Neural progenitor cell (in vitro differentiated cells): Measurements from ENCODE around the gene PPP2R2C. TPM values are rescaled to one million over a fixed set of nuclear protein-coding genes. Genes with fewer than 3 reads are reported as not detected.

Experiments
- DNase-seq: peaks from one replicate; pipeline ENCODE4 v3.0.0-alpha.2; 2016; ENCODE audit warnings: low spot score
- H2AFZ ChIP-seq: fragments of 200-600 bp; sonication (generic); replicated peaks from 2 replicates; pipeline ENCODE4 v1.6.1; 2016; ENCODE audit warnings: antibody characterized with exemption
- H3F3A ChIP-seq: fragments of 200-600 bp; sonication (generic); 2 replicates; pipeline ENCODE4 v1.6.1; 2016; ENCODE audit warnings: antibody characterized with exemption, low read depth
- H3K27ac ChIP-seq: fragments of 200-600 bp; sonication (generic); 2 replicates; pipeline ENCODE4 v1.5.1; 2016; ENCODE audit warnings: mild to moderate bottlenecking
- H3K27me3 ChIP-seq: fragments of 200-600 bp; sonication (generic); 2 replicates; pipeline ENCODE4 v1.6.1; 2016; ENCODE audit warnings: mild to moderate bottlenecking, moderate library complexity
- H3K36me3 ChIP-seq: fragments of 200-600 bp; sonication (generic); 2 replicates; pipeline ENCODE4 v1.5.1; 2016
- H3K4me1 ChIP-seq: fragments of 200-600 bp; sonication (generic); 2 replicates; pipeline ENCODE4 v1.6.1; 2016; ENCODE audit warnings: mixed run types
- H3K4me2 ChIP-seq: fragments of 200-600 bp; sonication (generic); 2 replicates; pipeline ENCODE4 v1.6.1; 2016
- H3K4me3 ChIP-seq: fragments of 200-600 bp; sonication (generic); 2 replicates; pipeline ENCODE4 v1.5.1; 2016
- H3K79me2 ChIP-seq: fragments of 200-600 bp; sonication (generic); 2 replicates; pipeline ENCODE4 v1.6.1; 2016; ENCODE audit warnings: low read depth
- H3K9ac ChIP-seq: fragments of 200-600 bp; sonication (generic); 2 replicates; pipeline ENCODE4 v1.6.1; 2016
- H3K9me3 ChIP-seq: fragments of 200-600 bp; sonication (generic); 2 replicates; pipeline ENCODE4 v1.5.1; 2016; ENCODE audit warnings: low read depth
- H4K20me1 ChIP-seq: fragments of 200-600 bp; sonication (generic); 2 replicates; pipeline ENCODE4 v1.6.1; 2016; ENCODE audit warnings: low read depth
- H3K27ac Mint-ChIP-seq: 3 replicates; pipeline ENCODE4 v1.8.0; 2021; ENCODE audit warnings: mixed read lengths
- H3K27me3 Mint-ChIP-seq: 2 replicates; pipeline ENCODE4 v1.8.0; 2022; ENCODE audit warnings: low read depth, mild to moderate bottlenecking, inconsistent platforms, moderate library complexity, mixed read lengths; ENCODE audit not compliant: insufficient read depth
- H3K36me3 Mint-ChIP-seq: 3 replicates; pipeline ENCODE4 v1.8.0; 2021; ENCODE audit warnings: mixed read lengths
- H3K4me1 Mint-ChIP-seq: 3 replicates; pipeline ENCODE4 v1.8.0; 2021; ENCODE audit warnings: mixed read lengths
- H3K4me3 Mint-ChIP-seq: 3 replicates; pipeline ENCODE4 v1.8.0; 2021; ENCODE audit warnings: mild to moderate bottlenecking, moderate library complexity, mixed read lengths
- H3K9me3 Mint-ChIP-seq: 3 replicates; pipeline ENCODE4 v1.8.0; 2020; ENCODE audit warnings: mixed read lengths
- CTCF ChIP-seq: fragments of 200-600 bp; sonication (generic); IDR thresholded peaks from 2 replicates; pipeline ENCODE4 v1.5.1; 2017; ENCODE audit warnings: antibody characterized with exemption, mild to moderate bottlenecking
- EZH2 ChIP-seq: fragments of 200-600 bp; sonication (generic); IDR thresholded peaks from 2 replicates; pipeline ENCODE4 v1.6.1; 2017; ENCODE audit warnings: antibody characterized with exemption, mild to moderate bottlenecking, moderate library complexity
- EZH2phosphoT487 ChIP-seq: fragments of 200-600 bp; sonication (generic); IDR thresholded peaks from 2 replicates; pipeline ENCODE4 v1.6.1; 2017; ENCODE audit warnings: antibody characterized with exemption
- total RNA-seq: library from RNA; depleted of rRNA; stranded (reverse); fragments of >200 nt; gene quantifications from 2 replicates; pipeline ENCODE4 v1.2.3, GENCODE V29; 2015; ENCODE audit warnings: low replicate concordance

PPP2R2C gene
- total RNA-seq, 1 donor from 2014 or later, result 3.5 TPM

- no peaks in the 10 kb centered on the region for H3K4me1 ChIP-seq
- H3F3A ChIP-seq, result no peaks in the 10 kb centered on the region
- TF ChIP-seq EZH2phosphoT487 (no peak), CTCF (no peak), EZH2 (no peak)
- H3K9ac ChIP-seq, result no peak overlapping the region
- no peak for DNase-seq
- no peak overlapping the region for H3K4me2 ChIP-seq
- H3K4me1 Mint-ChIP-seq, result no peaks in the 10 kb centered on the region
- peaks cover 24% of the 10 kb centered on the region for H3K36me3 Mint-ChIP-seq
- no peaks in the 10 kb centered on the region for H3K36me3 ChIP-seq
- no peaks in the 10 kb centered on the region for H3K9me3 Mint-ChIP-seq
- H3K27ac ChIP-seq, result no peak overlapping the region
- no peak overlapping the region for H3K27ac Mint-ChIP-seq
- H4K20me1 ChIP-seq, result no peaks in the 10 kb centered on the region
- H3K9me3 ChIP-seq, result no peaks in the 10 kb centered on the region
- H3K4me3 ChIP-seq, result no peak overlapping the region
- H3K79me2 ChIP-seq, result no peaks in the 10 kb centered on the region
- H3K27me3 ChIP-seq, result no peaks in the 10 kb centered on the region
- H3K4me3 Mint-ChIP-seq, result no peak overlapping the region
- peaks cover 1% of the 10 kb centered on the region for H3K27me3 Mint-ChIP-seq
- H2AFZ ChIP-seq, result no peak overlapping the region
Measured at GRCh38 chr4:6299875-6300274, 172.5 kb downstream of the PPP2R2C start.

- H3K36me3 Mint-ChIP-seq, result peaks cover 31% of the 10 kb centered on the region
Measured at GRCh38 chr4:6298852-6299251, 173.6 kb downstream of the PPP2R2C start.

GRCh38 chr4:6298035-6298434, 174.4 kb downstream of the PPP2R2C start:
- Histone ChIP-seq H3K27ac (no peak overlapping the region), H3K27me3 (no peaks in the 10 kb centered on the region), H3F3A (no peaks in the 10 kb centered on the region), H2AFZ (no peak overlapping the region), H3K36me3 (no peaks in the 10 kb centered on the region), H3K4me3 (no peak overlapping the region), H3K4me1 (no peaks in the 10 kb centered on the region), H3K9ac (no peak overlapping the region), H3K4me2 (no peak overlapping the region), H3K9me3 (no peaks in the 10 kb centered on the region), H4K20me1 (no peaks in the 10 kb centered on the region), H3K79me2 (no peaks in the 10 kb centered on the region)
- Mint-ChIP-seq H3K4me1 (no peaks in the 10 kb centered on the region), H3K27ac (no peak overlapping the region), H3K4me3 (no peak overlapping the region), H3K9me3 (no peaks in the 10 kb centered on the region), H3K27me3 (no peaks in the 10 kb centered on the region), H3K36me3 (peaks cover 31% of the 10 kb centered on the region)
- TF ChIP-seq EZH2phosphoT487 (no peak), CTCF (no peak), EZH2 (no peak)
- no peak for DNase-seq

More at GRCh38 chr4:6298852-6299251, 173.6 kb downstream of the PPP2R2C start:
- Histone ChIP-seq H3K27me3 (no peaks in the 10 kb centered on the region), H3K4me3 (no peak overlapping the region), H3K27ac (no peak overlapping the region), H3K4me2 (no peak overlapping the region), H3K79me2 (no peaks in the 10 kb centered on the region), H3K36me3 (no peaks in the 10 kb centered on the region), H3K4me1 (no peaks in the 10 kb centered on the region), H2AFZ (no peak overlapping the region), H4K20me1 (no peaks in the 10 kb centered on the region), H3K9ac (no peak overlapping the region), H3K9me3 (no peaks in the 10 kb centered on the region), H3F3A (no peaks in the 10 kb centered on the region)
- Mint-ChIP-seq H3K4me1 (no peaks in the 10 kb centered on the region), H3K27me3 (no peaks in the 10 kb centered on the region), H3K27ac (no peak overlapping the region), H3K4me3 (no peak overlapping the region), H3K9me3 (no peaks in the 10 kb centered on the region)
- TF ChIP-seq CTCF (no peak), EZH2phosphoT487 (no peak), EZH2 (no peak)
- DNase-seq, result no peak
